K562 (cell line): Measurements from ENCODE around the gene AGR3.

Source experiments
- ELF1 ChIP-seq: fragments of 200-800 bp; sonication (Bioruptor generic); IDR thresholded peaks from 2 replicates; pipeline ENCODE4 v1.6.1; 2016; ENCODE audit warnings: missing genetic modification characterization, missing compliant biosample characterization
- TF ChIP-seq, protein P1 (sequence below), 3 experiments: IDR thresholded peaks in 2 of 3; conservative IDR thresholded peaks in 1 of 3; 2 replicates each; pipeline ENCODE4 v1.5.1; 2011 to 2012; ENCODE audit warnings: low read length in 3 of 3, mild to moderate bottlenecking in 3 of 3, control low read depth in 2 of 3, improper control_type of control experiment in 1 of 3, inconsistent platforms in 1 of 3, low read depth in 1 of 3, mixed read lengths in 1 of 3, moderate library complexity in 1 of 3; ENCODE audit not compliant: insufficient read depth in 2 of 3

DNA sequence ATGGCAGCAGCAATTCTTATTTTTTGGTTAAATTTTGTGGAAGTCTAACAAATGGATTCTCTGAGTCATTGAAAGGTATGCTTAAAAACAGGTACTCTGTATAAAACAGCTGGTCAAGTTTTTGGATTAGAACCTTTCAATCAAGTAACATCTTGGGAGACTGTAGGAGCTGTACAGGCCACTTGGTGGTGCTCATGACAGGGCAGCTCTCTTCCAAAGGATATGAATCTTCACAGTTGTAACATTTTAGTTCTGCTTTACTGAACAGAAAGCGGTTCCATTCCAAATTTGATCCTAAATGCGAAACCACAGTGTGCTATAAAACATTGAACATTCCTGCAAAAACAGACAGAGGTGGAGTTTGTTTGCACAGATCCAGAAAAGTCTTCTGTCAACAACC is 44.5 kb upstream of the AGR3 start:
- no peak for TF ChIP-seq ELF1 (tag)
- TF ChIP-seq, protein P1, sequence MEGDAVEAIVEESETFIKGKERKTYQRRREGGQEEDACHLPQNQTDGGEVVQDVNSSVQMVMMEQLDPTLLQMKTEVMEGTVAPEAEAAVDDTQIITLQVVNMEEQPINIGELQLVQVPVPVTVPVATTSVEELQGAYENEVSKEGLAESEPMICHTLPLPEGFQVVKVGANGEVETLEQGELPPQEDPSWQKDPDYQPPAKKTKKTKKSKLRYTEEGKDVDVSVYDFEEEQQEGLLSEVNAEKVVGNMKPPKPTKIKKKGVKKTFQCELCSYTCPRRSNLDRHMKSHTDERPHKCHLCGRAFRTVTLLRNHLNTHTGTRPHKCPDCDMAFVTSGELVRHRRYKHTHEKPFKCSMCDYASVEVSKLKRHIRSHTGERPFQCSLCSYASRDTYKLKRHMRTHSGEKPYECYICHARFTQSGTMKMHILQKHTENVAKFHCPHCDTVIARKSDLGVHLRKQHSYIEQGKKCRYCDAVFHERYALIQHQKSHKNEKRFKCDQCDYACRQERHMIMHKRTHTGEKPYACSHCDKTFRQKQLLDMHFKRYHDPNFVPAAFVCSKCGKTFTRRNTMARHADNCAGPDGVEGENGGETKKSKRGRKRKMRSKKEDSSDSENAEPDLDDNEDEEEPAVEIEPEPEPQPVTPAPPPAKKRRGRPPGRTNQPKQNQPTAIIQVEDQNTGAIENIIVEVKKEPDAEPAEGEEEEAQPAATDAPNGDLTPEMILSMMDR (IDR thresholded peaks at IDR 0.05 in 2 of 3, conservative IDR thresholded peaks at IDR 0.05 in 1 of 3; ENCODE audit: insufficient read depth in 2 of 3, low read depth in 1 of 3, low read length in 3 of 3), result peak; percentile 37 to 55 (median 52)
